Activated T-cell treated with anti-CD3 and anti-CD28 coated beads for 4 hours (primary cell): ENCODE results near the gene SACS.
"Not testable (repeated sequence)": the region's sequence is repeated elsewhere in the genome, so short reads cannot be mapped to it uniquely, and the experiment has no call there.

Source experiments
- DNase-seq: peaks from one replicate; pipeline ENCODE4 v3.0.0-alpha.2; 2020

SACS gene

GRCh38 chr13:23453132-23453531, 19.6 kb upstream of the SACS start:
- DNase-seq, result no peak

DNA sequence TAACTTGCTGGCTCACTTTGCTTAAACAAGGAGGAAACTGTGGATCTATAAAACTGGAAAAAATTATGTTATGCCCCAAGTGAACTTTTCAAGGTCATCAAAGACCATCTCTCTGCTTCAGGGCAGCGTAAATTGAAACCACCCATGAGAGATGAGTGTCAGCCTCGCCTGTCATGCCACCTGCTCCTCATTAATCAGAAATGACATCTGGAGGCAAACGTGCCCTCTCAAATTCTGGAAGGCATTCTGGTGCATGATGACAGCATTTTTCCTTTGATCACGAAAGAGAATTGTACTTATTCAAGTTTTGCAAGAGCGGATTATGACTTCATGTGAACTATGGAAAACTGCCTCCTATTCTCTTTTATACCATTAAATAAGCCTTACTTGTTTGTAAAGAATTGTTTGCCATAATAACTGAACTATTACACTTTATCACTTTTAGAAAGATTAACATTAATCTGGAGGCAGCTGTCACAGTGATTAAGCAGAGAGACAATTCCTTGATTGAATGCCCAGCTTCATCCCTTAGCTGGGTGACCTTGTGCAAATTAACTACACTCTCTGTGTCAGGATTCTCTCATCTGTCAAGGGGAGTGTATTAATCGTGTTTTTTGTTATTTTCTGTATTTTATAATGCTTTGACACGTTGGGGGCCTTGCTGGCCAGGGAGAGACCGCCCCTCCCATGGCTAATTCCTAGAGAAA, 17.0 kb upstream of the SACS start:
- DNase-seq, result no peak

DNA sequence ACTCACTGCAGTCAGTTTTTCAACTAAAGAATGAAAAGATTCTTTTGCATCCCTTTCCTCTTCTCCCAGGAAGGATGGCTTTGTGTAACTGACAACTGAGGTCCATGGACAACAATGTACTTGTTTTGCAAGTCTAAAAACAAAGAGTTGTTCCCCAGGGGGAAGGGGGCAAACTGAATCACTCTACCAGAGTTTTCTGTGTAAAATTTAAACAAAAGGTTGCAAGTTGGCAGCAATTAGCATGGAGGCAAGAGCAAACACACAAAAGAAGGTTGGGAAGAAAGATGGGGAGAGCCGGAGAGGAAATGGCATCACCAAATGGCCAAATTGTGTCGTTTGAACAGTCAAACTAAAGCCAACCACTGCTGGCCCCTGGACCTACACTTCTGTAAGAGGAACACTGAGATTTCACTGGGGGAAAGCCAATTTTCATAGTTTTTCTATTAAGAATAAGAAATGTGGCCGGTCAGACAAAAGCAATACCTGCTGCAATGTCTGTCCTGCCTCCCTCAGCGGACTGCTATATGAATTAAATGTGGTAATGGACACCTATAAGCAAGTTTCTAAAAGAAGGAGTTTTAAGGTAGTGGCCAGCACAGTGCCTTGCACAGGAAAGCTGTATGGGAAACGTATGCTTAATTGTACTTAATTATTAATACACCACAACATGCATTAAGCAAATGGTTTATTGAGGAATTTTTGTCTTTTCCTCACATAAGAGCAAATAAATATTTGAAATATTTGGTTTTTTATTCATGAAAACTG, 16.1 kb upstream of the SACS start:
- no peak for DNase-seq

GRCh38 chr13:23447927-23448326, 14.4 kb upstream of the SACS start:
- no peak for DNase-seq

DNA sequence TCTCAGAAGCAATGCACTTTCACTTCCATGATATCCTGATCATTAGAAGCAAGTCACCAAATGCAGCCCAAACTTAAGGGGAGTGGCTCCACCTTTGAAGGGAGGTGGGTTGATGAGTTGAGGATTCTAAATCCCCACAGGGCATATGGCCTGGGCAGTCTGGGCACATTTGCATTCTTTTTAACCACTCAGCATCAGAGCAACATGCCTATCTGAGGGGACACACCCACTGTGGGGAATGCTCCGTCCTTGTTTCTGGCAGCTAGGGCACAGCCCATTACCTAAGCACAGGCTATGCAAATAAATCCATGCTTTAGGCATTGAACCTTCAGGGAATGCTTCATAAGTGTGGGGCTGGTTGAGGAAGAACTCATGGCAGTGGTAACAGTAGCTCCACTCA, 12.3 kb upstream of the SACS start:
- DNase-seq, result no peak

DNA sequence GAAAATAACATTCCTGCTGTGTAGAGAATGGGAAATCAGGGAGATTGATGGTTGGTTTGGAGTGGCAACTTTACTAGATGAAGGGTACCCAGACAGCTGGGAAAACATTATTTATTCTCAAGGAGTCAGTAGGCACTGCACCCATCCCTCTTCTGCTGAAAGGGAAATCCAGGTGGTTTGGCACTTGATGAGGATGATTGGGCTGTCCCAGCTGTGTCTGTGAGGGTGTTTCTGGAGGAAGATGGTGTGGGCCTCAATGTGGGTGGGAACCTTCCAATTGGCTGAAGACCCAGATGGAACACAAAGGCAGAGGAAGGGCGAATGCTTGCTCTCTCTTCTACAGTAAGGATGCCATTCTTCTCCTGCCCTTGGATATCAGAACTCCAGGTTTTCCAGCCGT, 10.4 kb upstream of the SACS start:
- no peak for DNase-seq

DNA sequence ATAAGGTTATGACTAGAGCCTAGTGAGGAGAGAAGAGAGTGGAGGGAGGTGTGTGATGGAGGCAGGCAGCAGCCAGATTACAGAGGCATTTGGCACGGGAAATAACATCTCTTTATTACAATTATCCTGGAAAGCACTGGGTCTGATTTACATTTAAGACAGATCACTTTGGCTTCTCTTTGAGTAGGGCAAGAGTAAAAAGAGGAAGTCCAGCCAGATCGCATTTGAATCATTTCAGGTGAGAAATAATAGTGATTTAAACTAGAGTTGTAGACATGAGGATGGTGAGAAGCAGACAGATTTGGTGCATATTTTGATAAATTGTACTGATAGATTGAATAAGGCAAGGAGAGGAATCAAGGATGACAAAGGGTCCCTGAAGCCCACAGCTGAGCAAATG, 9.6 kb upstream of the SACS start:
- DNase-seq, result no peak

GRCh38 chr13:23440821-23441618, 7.5 kb upstream of the SACS start:
- no peak for DNase-seq

DNA sequence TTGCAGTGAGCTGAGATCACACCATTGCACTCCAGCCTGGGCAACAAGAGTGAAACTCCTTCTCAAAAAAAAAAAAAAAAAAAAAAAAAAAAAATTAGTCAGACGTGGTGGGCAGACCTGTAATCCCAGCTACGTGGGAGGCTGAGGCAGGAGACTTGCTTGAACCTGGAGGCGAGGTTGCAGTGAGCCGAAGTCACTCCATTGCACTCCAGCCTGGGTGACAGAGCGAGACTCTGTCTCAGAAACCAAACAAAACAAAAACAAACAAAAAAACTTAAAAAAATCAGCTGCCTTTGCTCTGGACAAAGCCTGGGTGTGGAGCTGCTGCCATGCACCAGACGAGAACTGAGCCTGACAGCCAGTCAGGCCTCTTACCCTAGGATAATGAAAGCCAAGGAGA, 6.8 kb upstream of the SACS start:
- DNase-seq, result not testable (repeated sequence)

- no peak for DNase-seq
Measured at GRCh38 chr13:23437916-23438315, 4.4 kb upstream of the SACS start.

DNA sequence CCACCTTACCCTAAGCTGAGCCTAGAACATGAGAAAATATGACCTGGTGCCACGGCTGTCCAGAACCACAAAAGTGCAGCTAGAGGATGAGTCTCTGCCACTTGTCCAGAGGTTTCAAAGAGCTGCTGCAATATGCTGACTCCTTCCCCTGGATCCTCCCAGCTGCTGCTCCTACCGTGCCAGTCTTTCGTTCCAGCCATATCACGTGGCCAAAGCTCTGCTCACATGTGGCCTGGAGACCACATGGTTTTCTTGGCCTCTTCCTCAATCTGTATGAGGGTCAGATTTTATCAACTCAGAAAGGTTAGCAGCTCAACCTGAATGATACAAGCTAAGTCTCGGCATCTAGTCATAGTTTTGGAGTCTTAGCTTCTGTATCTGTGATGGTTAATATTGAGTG, 3.2 kb upstream of the SACS start:
- DNase-seq, result no peak

DNA sequence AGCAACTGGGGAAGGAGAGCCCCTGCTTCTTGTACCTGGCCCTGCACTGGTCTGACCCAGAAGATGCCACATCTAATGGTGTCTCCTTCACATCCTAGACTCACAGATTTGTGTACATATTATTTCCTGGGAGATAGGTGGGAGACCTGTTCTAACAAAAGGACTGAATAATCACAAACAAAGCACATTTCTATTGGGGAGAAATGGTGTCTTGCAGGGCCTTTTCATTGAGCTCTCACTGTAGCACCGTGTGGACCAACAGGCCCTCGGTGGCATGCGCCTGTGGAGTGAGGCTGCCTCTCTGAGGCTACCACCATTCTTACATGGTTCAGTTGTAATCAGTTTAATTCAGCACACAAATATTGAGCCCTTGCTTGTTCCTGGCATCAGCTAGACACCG, 989 bp upstream of the SACS start:
- no peak for DNase-seq

GRCh38 chr13:23432626-23433025, 876 bp downstream of the SACS start:
- DNase-seq, result no peak

DNA sequence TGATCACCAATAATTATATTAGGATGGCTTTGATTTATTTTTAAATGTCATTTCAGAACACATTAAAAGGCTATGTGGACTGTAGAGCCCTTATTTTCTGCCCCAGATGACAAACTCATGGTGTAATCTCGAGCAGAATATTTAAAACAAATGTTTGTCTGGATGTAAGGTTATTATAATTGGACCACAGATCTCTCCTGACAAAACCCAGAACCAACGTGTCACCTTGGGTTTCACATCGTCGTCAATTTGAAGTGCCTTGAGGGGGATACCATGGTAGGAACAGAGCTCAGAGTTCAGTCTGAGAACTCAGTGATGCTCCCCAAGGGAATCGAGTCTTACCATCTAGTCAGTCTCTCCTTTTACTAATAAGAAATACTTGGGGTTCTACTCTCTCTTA, 2.8 kb downstream of the SACS start:
- DNase-seq, result no peak

DNA sequence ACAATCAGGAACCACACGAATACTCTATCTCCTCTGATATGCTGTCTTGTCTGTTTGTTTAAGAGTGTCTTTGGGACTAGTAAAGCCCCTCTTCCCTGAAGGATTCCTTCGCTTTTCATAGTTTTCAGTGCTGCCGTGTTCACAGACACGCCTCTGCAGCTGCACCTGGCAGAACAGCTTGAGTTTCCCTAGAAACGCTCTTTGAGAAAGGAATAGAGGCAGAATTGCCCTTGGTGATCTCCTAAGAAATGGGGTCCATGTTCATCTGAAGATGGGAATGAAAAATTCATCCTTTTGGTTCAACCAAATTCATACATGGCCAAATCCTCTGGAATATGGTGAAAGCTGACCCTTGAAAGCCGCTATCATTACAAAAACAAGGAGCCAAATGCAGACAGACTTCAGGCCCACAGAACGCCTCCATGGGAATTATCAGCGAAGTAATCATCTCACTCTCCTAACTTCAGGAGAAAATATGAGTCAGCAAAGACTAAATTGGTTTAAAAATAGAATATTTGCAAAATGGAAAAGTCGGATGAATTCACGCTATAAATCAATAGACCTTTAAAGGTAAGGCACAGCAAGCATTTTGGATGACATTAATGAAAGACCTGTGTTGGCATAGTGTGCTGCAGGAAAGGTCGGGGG, 5.5 kb downstream of the SACS start:
- DNase-seq, result no peak

DNA sequence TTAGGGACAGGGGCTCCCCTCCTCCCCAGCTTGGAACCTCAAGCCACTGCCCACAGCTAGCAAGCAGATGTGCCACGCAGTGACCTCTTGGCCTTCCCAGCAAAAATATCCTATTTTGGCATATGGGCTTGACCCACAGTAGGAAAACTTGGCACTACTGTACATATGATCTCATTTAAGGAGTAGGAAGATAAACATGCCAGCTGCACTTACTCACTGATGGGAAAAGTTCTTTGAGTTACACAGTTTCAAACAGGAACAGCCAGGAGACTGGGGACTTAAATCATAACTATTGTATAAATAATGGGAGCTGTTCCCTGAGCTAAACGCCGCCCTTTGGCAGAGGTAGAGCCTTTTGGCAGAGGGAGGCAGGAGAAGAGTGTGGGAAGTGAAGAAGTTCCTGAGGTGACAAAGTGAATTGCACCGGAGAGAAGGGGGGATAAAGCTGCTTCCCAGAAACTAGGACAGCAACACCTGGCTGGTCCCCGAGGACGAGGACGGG, 6.1 kb downstream of the SACS start:
- no peak for DNase-seq

DNA sequence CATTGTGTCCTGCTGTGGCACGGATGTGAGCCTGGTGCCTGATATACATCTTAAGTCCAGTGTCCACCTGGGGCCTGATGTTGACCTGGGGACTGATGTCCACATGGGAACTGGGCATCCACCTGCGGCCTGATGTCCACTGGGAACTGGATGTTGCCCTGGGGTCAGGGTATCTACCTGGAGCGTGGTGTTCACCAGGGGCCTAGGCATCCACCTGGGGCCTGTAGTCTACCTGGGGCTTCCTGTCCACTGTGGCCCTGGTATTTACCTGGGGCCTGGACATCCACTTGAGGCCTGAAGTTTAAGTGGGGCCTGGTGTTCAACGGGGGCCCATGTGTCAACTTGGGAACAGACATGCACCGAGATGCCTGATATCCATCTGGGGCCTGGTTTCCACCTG, 11.9 kb downstream of the SACS start:
- no peak for DNase-seq

- DNase-seq, result no peak
Measured at GRCh38 chr13:23418776-23419683, 14.5 kb downstream of the SACS start.

DNA sequence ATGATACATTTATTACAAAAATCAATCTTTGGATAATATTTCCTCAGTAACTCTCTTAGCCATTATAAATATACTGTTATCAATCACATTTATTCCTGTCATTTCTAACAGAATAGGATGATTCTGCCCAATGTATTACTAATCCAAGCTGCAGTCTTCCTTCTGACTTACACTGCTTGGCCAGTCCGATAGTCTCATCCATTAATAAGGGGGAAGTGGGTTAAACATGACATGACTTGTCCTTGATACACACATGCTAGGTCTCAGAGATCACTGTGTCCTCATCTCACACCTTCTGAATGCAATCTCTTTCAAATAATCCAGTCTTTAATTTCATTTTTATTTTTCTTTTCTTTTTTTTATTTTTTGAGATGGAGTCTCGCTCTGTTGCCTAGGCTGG, 18.8 kb downstream of the SACS start:
- no peak for DNase-seq

DNA sequence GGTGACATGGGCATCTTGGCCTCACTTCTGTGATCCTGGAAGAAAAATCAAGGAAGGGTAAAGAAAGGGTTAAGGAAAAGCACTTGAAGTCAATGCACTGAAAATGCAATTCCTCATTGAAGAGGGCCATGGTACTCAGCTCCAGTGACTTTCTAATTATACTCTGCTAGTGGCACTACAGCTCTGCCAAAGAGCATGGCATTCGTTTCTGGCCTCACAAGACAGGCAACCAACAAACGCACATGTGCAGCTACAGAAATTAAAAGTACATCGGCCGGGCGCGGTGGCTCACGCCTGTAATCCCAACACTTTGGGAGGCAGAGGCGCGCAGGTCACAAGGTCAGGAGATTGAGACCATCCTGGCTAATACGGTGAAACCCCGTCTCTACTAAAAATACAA, 21.8 kb downstream of the SACS start:
- no peak for DNase-seq

DNA sequence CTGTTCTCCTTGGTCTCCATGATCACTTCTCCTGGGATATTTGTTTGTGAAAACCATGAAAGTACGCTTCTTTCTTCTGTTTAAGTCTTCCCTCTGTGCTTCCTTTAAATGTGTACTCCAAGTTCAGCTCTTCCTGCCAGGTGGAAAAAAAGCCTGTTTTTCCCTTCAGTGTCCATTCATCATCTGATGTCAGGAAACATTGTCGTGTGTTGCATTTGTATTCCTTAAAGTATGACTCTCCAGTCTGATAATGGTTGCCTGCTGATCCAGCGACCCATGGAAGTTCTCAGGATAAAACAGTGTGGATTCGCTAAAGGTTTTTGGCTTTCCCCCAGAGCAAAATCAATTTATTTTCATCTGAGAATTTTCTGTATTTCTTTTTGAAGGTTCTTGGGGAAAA, 22.3 kb downstream of the SACS start:
- DNase-seq, result no peak

GRCh38 chr13:23408026-23408425, 25.5 kb downstream of the SACS start:
- DNase-seq, result no peak
